ENCODE measurements around the gene MPPED2. TPM values are rescaled to one million over a fixed set of nuclear protein-coding genes. Genes with fewer than 3 reads are reported as not detected.

Gene MPPED2
- total RNA-seq, 1 experiment from 2014 or later, result 2.4 TPM

- no peak overlapping the region for H3K4me3 Mint-ChIP-seq
- no peak for TF ChIP-seq ATF6 (CRISPR knock-in tag; IDR thresholded peaks at IDR 0.05)
- no peak for TF ChIP-seq ZNF423 (CRISPR knock-in tag; IDR thresholded peaks at IDR 0.05)
- no peak for TF ChIP-seq ZMAT4 (CRISPR knock-in tag; IDR thresholded peaks at IDR 0.05)
- TF ChIP-seq CTCF (IDR thresholded peaks at IDR 0.05), result no peak
- no peak for TF ChIP-seq USF2 (CRISPR knock-in tag; IDR thresholded peaks at IDR 0.05)
- TF ChIP-seq SP1 (CRISPR knock-in tag; conservative IDR thresholded peaks at IDR 0.05), result no peak
- no peak for TF ChIP-seq JAZF1 (CRISPR knock-in tag; IDR thresholded peaks at IDR 0.05)
- TF ChIP-seq FOXJ3 (CRISPR knock-in tag; IDR thresholded peaks at IDR 0.05; ENCODE audit: borderline replicate concordance), result no peak
- TF ChIP-seq ATF3 (CRISPR knock-in tag; conservative IDR thresholded peaks at IDR 0.05), result no peak
- TF ChIP-seq E2F1 (CRISPR knock-in tag; IDR thresholded peaks at IDR 0.05), result no peak
- no peak for TF ChIP-seq PRDM15 (CRISPR knock-in tag; IDR thresholded peaks at IDR 0.05)
- TF ChIP-seq GABPB1 (CRISPR knock-in tag; IDR thresholded peaks at IDR 0.05), result no peak
- peaks cover 33% of the 10 kb centered on the region for H3K4me1 Mint-ChIP-seq
- ChIA-PET CTCF (no interaction called here), POLR2A (interaction anchor here (0.9 kb wide), 1 partner anchor 8 kb away, joined by 4 read pairs; no protein-coding TSS in a partner anchor)
- H3K27ac Mint-ChIP-seq, result no peak overlapping the region
- H3K36me3 Mint-ChIP-seq, result no peaks in the 10 kb centered on the region
- H3K9me3 Mint-ChIP-seq, result no peaks in the 10 kb centered on the region
- ATAC-seq (peak; percentile 85), DNase-seq (ENCODE audit: low spot score) (peak; percentile 26)
- peaks cover 14% of the 10 kb centered on the region for H3K27me3 Mint-ChIP-seq (ENCODE audit: low read depth)
Observed at GRCh38 chr11:30422447-30423278, 163.5 kb downstream of the MPPED2 start.

- Mint-ChIP-seq H3K27me3 (ENCODE audit: low read depth) (peaks cover 17% of the 10 kb centered on the region), H3K4me1 (peaks cover 41% of the 10 kb centered on the region), H3K27ac (no peak overlapping the region), H3K36me3 (no peaks in the 10 kb centered on the region), H3K9me3 (no peaks in the 10 kb centered on the region), H3K4me3 (no peak overlapping the region)
- ATAC-seq (no peak), DNase-seq (ENCODE audit: low spot score) (no peak)
- ChIA-PET POLR2A (no interaction called here), CTCF (no interaction called here)
- TF ChIP-seq PRDM15 (CRISPR knock-in tag; IDR thresholded peaks at IDR 0.05), result no peak
- no peak for TF ChIP-seq E2F4 (CRISPR knock-in tag; IDR thresholded peaks at IDR 0.05; ENCODE audit: borderline replicate concordance, low read depth)
Observed at GRCh38 chr11:30420233-30420787, 165.8 kb downstream of the MPPED2 start.
